ENCODE results near the gene CHST3.

Gene CHST3

DNA sequence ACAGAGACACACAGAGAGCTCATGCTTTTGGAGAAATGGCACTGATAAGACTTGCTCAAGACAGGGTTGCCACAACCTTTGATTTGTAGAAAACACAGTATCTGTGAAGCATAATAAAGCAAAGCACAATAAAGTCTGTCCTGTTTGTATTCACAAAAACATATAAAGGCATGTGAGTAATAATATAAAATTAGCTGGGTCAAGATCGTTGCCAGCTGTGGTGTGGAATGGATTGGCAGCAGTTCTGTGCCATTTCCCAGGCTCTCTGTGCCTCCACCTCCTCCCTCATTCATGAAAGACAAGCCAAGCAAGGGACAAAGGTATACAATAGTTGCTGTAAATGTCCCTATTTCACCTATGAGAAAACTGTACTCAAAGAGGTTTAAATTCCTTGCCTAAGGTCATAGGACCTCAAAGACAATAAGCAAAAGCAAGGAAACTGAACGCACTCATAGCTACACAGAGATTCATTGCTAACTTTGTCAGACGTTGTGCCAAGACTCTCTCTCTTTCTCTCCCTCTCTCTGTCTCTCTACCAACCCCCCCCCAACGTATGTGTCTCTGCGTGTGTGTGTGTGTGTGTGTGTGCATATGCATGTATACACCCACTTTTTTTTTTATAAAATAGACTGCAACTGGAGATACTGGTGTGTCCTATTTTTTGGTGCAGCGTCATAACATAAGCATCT is 31.8 kb downstream of the CHST3 start:
- DNase-seq: no peak

DNA sequence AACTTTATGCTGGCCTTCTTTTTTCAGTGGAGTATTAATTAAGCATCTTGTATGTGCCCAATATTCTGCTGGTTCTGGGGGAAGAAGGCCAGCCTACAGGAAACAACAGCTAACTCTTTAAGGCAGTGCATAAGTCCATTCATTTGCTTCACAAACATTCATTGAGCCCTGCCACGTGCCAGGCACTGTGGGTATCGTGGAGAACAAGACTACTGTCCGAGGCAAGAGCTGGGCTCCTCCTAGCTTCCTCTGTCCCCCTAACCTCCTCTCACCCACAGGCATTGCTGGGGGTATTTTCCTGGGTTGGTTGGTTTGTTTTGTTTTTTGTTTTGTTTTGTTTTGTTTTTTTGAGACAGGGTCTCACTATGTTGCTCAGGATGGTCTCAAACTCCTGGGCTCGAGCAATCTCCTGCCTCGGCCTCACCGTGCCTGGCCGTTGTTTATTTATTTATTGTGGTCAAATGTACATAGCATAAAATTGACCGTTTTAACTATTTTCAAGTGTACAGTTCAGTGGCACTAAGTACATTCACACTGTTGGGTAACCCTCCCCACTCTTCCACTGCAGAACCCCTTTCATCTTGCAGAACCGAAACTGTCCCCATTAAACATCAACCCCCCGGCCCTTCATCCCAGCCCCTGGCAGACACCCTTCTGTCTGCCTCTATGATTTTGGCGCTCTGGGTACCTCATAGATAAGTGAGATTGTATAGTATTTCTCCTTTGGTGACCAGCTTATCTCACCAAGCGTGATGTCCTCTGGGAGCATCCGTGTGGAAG is 32.6 kb downstream of the CHST3 start:
- no peak for DNase-seq

DNA sequence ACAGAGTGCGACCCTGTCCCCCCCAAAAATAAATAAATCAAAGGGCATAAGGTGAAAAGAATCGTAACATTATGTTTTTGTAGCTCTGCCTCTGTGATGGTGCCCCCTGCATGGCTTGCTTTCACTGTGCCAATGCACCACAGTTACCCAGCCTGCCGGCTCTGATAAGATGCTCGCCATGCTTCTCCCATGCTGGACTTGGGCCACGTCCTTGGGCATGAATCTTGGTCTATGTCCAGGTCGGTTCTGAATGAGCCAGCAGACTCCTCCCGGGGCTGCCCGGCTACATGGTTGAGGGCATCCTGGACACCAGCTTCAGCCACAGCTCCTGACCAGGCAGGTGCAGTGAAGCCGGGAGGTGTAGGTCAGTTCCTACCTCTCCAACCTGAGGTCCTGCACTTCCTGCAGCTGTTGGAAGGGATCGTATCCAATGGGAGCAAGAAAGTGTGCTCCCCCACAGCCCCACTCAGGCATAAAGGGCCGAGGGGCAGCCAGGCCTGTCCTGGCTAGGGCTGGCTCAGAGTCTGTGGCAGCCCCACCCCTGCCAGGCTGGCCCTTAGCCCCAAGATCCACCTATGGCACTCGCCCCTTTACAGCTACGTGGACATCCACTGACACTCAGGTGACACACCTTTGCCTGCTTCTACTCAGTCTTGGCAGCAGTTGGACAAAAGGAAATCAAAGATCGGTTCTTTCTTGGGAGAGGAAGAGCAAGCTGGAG is 34.1 kb downstream of the CHST3 start:
- DNase-seq: no peak

DNA sequence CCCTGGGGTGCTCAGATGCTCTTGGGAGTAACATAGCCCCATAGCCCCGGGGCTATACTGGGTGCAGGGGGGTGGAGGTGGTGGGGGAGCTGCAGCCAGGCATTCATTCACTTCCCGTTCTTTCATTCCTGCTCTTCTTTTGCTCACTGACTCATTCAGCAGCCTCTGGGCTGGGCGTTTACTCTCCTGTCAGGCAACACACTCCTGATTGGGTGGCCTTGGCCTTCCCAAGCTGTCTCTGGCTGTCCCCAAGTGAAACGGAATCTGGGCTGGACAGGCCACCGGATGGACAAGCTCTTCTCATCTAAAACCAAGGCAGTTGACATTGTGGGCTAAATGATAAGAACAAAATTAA is 34.6 kb downstream of the CHST3 start:
- DNase-seq: no peak

GRCh38 chr10:71999360-72000072 is 35.3 kb downstream of the CHST3 start:
- no peak for DNase-seq

- DNase-seq: no peak
These were observed 36.2 kb downstream of the CHST3 start for GRCh38 chr10:72000073-72001032.

GRCh38 chr10:72001033-72001395 is 36.8 kb downstream of the CHST3 start:
- DNase-seq: no peak

- DNase-seq: no peak
These were observed 38.4 kb downstream of the CHST3 start for GRCh38 chr10:72002354-72003295.

GRCh38 chr10:72006026-72006425 is 41.8 kb downstream of the CHST3 start:
- no peak for DNase-seq

DNA sequence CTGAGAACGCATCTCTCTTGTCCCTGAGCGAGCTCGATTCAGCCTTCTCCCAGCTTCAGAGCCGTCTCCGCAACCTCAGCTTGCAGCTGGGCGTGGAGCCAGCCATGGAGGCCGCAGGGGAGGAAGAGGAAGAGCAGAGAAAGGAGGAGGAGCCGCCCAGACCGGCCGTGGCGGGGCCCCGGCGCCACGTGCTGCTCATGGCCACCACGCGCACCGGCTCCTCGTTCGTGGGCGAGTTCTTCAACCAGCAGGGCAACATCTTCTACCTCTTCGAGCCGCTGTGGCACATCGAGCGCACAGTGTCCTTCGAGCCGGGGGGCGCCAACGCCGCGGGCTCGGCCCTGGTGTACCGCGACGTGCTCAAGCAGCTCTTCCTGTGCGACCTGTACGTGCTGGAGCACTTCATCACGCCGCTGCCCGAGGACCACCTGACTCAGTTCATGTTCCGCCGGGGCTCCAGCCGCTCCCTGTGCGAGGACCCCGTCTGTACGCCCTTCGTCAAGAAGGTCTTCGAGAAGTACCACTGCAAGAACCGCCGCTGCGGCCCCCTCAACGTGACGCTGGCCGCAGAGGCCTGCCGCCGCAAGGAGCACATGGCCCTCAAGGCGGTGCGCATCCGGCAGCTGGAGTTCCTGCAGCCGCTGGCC is 43.2 kb downstream of the CHST3 start:
- no peak for DNase-seq

DNA sequence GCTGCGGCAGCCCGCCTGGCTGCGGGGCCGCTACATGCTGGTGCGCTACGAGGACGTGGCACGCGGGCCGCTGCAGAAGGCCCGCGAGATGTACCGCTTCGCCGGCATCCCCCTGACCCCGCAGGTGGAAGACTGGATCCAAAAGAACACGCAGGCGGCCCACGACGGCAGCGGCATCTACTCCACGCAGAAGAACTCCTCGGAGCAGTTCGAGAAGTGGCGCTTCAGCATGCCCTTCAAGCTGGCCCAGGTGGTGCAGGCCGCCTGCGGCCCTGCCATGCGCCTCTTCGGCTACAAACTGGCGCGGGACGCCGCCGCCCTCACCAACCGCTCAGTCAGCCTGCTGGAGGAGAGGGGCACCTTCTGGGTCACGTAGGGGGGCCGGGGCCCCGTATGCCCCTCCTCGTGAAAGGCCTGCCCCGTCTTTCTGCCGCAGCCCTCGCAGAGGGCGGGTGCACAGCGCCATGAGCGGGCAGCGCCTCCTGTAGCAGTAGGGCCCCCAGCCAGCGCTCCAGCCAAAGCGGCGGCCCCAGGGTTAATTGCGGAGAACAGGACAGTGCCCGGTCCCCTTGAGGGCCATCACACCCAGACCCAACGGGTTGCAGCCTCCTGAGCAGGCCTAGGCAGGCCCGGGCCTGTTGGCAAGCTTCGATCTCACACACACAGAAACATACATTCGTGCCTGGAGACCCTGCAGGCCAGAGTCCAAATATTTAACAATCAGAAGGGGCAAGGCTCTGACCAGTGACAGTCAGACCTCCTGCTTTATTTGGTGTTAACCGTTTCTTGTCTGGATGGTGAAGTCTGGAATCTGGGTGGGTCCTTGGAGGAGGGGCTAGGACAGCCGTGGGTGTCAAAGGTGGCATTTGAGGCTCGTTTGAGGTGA is 44.1 kb downstream of the CHST3 start:
- DNase-seq: no peak

- DNase-seq: no peak
These were observed 44.8 kb downstream of the CHST3 start for GRCh38 chr10:72009051-72009424.

- DNase-seq: no peak
These were observed 45.4 kb downstream of the CHST3 start for GRCh38 chr10:72009425-72010081.

GRCh38 chr10:72010234-72010973 is 46.2 kb downstream of the CHST3 start:
- no peak for DNase-seq

- DNase-seq: no peak
These were observed 46.8 kb downstream of the CHST3 start for GRCh38 chr10:72011016-72011415.

DNA sequence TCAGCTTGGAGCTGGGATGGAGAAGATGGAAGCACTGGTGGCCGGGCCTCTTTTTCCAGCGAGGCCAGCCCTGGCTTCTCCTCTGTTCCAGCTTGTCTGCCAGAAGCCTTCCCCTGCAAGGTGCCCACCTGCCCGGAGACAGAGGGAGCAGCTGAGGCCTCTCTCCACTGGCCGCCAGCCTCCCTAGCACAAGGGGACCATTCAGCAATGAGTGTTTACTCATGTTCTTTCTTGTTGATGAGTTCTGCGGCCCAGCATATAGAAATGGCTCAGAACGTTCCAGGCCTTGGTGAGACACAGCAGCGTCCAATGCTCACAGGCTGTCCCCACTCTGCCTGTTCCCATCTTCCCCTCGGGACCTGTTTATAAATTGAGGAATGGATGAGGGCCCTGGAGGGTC is 47.3 kb downstream of the CHST3 start:
- no peak for DNase-seq

GRCh38 chr10:72011976-72012512 is 47.8 kb downstream of the CHST3 start:
- DNase-seq: no peak

GRCh38 chr10:72012796-72013195 is 48.6 kb downstream of the CHST3 start:
- no peak for DNase-seq
